Parathyroid adenoma (tissue), 2 donors: ENCODE measurements around the gene MAPK1.

Experiments
- H2AFZ ChIP-seq: fragments of 300-600 bp; sonication (generic); one replicate; pipeline ENCODE4 v1.7.0; 2017; ENCODE audit warnings: antibody characterized with exemption, mild to moderate bottlenecking
- H3K27ac ChIP-seq: fragments of 300-600 bp; sonication (generic); one replicate; pipeline ENCODE4 v1.7.0; 2017
- H3K27me3 ChIP-seq: fragments of 300-600 bp; sonication (generic); one replicate; pipeline ENCODE4 v1.7.0; 2017; ENCODE audit warnings: low read length; ENCODE audit not compliant: control insufficient read depth, insufficient read depth
- H3K36me3 ChIP-seq: fragments of 300-600 bp; sonication (generic); one replicate; pipeline ENCODE4 v1.7.0; 2017; ENCODE audit warnings: low read length; ENCODE audit not compliant: control insufficient read depth, insufficient read depth
- H3K4me1 ChIP-seq: fragments of 300-600 bp; sonication (generic); one replicate; pipeline ENCODE4 v1.7.0; 2017; ENCODE audit warnings: control low read depth
- H3K4me2 ChIP-seq: fragments of 300-600 bp; sonication (generic); one replicate; pipeline ENCODE4 v1.7.0; 2017; ENCODE audit warnings: low read length
- H3K4me3 ChIP-seq: fragments of 300-600 bp; sonication (generic); one replicate; pipeline ENCODE4 v1.7.0; 2017; ENCODE audit warnings: low read depth, low read length
- H3K79me2 ChIP-seq: fragments of 300-600 bp; sonication (generic); one replicate; pipeline ENCODE4 v1.7.0; 2017; ENCODE audit warnings: control low read depth
- H3K9ac ChIP-seq: fragments of 300-600 bp; sonication (generic); one replicate; pipeline ENCODE4 v1.7.0; 2017; ENCODE audit warnings: mild to moderate bottlenecking
- H3K9me3 ChIP-seq: fragments of 300-600 bp; sonication (generic); one replicate; pipeline ENCODE4 v1.7.0; 2017; ENCODE audit warnings: low read length; ENCODE audit not compliant: control insufficient read depth
- TF ChIP-seq, protein P1 (sequence below): fragments of 300-600 bp; sonication (generic); IDR thresholded peaks from one replicate; pipeline ENCODE4 v1.7.0; 2017; ENCODE audit warnings: antibody characterized with exemption, mild to moderate bottlenecking
- donor health status: primary hyperparathyroidism.

Gene MAPK1

DNA sequence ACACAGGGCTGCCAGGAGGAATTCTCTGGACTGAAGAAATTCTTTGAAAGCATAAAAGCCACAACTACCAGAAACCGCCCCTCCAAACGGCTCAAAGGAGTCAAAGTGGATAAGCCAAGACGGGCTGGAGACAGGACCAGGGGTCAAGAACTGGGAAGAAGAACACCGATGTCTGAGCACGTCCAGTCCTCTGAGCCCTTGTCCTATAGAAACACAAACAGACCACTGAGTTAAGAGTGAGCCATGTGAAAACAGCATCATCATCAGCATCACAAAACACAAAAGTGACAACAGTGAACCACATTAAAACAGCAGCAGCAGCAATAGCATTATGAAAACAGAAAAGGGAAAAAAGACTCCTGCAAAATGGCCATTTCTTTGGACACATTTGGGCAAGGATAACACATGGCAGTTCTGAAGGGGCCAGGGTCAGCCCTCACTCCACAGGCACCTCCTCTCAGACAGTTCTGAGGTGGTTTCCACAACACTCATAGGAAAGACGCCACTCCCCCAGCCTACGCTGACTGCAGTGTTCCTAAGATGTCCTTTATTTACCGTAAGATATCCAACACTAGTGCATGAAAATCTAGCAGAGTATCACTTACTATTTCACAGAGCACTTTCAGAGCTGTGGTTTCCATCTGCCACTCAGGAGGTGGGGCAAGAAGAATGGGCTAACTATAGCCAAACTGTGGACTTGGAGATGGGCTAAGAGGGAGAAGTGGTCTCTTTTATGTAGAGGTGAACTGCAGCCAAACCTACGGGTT is 103.2 kb downstream of the MAPK1 start:
- Histone ChIP-seq H3K4me1 (no peaks in the 10 kb centered on the region), H3K9ac (no peak overlapping the region), H3K9me3 (no peaks in the 10 kb centered on the region), H3K27me3 (no peaks in the 10 kb centered on the region), H3K79me2 (no peaks in the 10 kb centered on the region), H3K27ac (no peak overlapping the region), H2AFZ (no peak overlapping the region), H3K36me3 (no peaks in the 10 kb centered on the region), H3K4me2 (no peak overlapping the region), H3K4me3 (no peak overlapping the region)
- TF ChIP-seq, protein P1, sequence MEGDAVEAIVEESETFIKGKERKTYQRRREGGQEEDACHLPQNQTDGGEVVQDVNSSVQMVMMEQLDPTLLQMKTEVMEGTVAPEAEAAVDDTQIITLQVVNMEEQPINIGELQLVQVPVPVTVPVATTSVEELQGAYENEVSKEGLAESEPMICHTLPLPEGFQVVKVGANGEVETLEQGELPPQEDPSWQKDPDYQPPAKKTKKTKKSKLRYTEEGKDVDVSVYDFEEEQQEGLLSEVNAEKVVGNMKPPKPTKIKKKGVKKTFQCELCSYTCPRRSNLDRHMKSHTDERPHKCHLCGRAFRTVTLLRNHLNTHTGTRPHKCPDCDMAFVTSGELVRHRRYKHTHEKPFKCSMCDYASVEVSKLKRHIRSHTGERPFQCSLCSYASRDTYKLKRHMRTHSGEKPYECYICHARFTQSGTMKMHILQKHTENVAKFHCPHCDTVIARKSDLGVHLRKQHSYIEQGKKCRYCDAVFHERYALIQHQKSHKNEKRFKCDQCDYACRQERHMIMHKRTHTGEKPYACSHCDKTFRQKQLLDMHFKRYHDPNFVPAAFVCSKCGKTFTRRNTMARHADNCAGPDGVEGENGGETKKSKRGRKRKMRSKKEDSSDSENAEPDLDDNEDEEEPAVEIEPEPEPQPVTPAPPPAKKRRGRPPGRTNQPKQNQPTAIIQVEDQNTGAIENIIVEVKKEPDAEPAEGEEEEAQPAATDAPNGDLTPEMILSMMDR, result no peak

GRCh38 chr22:21762712-21763581 is 104.5 kb downstream of the MAPK1 start:
- Histone ChIP-seq H3K9ac (no peak overlapping the region), H3K9me3 (no peaks in the 10 kb centered on the region), H3K27ac (no peak overlapping the region), H3K4me3 (no peak overlapping the region), H3K4me2 (no peak overlapping the region), H3K27me3 (no peaks in the 10 kb centered on the region), H3K4me1 (no peaks in the 10 kb centered on the region), H3K36me3 (no peaks in the 10 kb centered on the region), H2AFZ (no peak overlapping the region), H3K79me2 (no peaks in the 10 kb centered on the region)
- TF ChIP-seq, protein P1, result no peak

DNA sequence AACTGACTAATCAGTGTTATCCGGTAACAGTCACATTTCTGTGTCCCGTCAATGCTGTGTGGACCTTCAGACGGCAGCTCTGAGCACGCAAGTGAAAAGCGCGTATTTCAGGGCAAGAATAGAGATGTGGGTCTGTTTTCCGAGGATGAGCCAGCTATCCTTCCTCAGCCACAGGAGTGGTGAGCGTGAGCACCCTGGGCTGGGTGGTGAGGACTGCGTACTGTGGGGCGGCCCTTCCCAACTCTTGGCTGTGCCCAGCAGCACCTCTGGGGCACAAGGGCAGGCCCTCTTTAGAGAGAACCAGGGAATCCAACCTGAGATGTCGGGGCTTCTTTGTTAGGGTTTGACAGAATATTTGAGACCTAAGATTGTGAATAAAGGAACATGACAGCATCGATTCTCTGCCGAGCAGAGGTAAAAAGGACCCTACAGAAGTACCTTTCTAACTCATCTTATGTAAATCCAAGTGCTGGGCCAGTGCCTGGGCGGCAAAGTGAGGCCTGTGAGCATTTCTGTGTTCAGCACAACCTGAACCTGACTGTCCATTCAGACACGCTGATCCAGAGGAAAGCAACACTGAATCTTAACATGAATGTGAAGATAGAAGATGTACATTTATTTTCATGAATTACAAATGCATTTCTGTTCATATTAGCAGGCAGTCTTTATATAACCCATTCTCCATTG is 105.3 kb downstream of the MAPK1 start:
- H3K27me3 ChIP-seq, result no peaks in the 10 kb centered on the region
- H2AFZ ChIP-seq, result no peak overlapping the region
- no peak overlapping the region for H3K27ac ChIP-seq
- H3K4me2 ChIP-seq, result no peak overlapping the region
- no peaks in the 10 kb centered on the region for H3K9me3 ChIP-seq
- H3K79me2 ChIP-seq, result no peaks in the 10 kb centered on the region
- no peak overlapping the region for H3K9ac ChIP-seq
- H3K4me3 ChIP-seq, result no peak overlapping the region
- no peaks in the 10 kb centered on the region for H3K4me1 ChIP-seq
- TF ChIP-seq, protein P1, result no peak
- no peaks in the 10 kb centered on the region for H3K36me3 ChIP-seq

- no peak overlapping the region for H3K4me3 ChIP-seq
- H3K4me2 ChIP-seq, result no peak overlapping the region
- H2AFZ ChIP-seq, result no peak overlapping the region
- H3K9ac ChIP-seq, result no peak overlapping the region
- TF ChIP-seq, protein P1, result no peak
- no peaks in the 10 kb centered on the region for H3K27me3 ChIP-seq
- no peak overlapping the region for H3K27ac ChIP-seq
- no peaks in the 10 kb centered on the region for H3K36me3 ChIP-seq
- H3K79me2 ChIP-seq, result no peaks in the 10 kb centered on the region
- no peaks in the 10 kb centered on the region for H3K4me1 ChIP-seq
- no peaks in the 10 kb centered on the region for H3K9me3 ChIP-seq
Measured at GRCh38 chr22:21761086-21761485, 106.4 kb downstream of the MAPK1 start.
